WI38 (cell line): ENCODE results near the gene RGS7.

Experiments
- H3K4me3 ChIP-seq: 2 replicates; pipeline ENCODE4 v1.5.1; 2011; ENCODE audit warnings: low read depth, mild to moderate bottlenecking, control low read depth, low read length
- TF ChIP-seq, protein P1 (sequence below): IDR thresholded peaks from 2 replicates; pipeline ENCODE4 v1.5.1; 2012; ENCODE audit warnings: low read depth, mild to moderate bottlenecking, control low read depth, low read length

Gene RGS7

GRCh38 chr1:241022366-241022765 is 334.6 kb downstream of the RGS7 start:
- no peak overlapping the region for H3K4me3 ChIP-seq
- TF ChIP-seq, protein P1, sequence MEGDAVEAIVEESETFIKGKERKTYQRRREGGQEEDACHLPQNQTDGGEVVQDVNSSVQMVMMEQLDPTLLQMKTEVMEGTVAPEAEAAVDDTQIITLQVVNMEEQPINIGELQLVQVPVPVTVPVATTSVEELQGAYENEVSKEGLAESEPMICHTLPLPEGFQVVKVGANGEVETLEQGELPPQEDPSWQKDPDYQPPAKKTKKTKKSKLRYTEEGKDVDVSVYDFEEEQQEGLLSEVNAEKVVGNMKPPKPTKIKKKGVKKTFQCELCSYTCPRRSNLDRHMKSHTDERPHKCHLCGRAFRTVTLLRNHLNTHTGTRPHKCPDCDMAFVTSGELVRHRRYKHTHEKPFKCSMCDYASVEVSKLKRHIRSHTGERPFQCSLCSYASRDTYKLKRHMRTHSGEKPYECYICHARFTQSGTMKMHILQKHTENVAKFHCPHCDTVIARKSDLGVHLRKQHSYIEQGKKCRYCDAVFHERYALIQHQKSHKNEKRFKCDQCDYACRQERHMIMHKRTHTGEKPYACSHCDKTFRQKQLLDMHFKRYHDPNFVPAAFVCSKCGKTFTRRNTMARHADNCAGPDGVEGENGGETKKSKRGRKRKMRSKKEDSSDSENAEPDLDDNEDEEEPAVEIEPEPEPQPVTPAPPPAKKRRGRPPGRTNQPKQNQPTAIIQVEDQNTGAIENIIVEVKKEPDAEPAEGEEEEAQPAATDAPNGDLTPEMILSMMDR, result no peak

- TF ChIP-seq, protein P1, result no peak
- H3K4me3 ChIP-seq, result no peak overlapping the region
Observed at GRCh38 chr1:241020851-241021697, 335.9 kb downstream of the RGS7 start.

DNA sequence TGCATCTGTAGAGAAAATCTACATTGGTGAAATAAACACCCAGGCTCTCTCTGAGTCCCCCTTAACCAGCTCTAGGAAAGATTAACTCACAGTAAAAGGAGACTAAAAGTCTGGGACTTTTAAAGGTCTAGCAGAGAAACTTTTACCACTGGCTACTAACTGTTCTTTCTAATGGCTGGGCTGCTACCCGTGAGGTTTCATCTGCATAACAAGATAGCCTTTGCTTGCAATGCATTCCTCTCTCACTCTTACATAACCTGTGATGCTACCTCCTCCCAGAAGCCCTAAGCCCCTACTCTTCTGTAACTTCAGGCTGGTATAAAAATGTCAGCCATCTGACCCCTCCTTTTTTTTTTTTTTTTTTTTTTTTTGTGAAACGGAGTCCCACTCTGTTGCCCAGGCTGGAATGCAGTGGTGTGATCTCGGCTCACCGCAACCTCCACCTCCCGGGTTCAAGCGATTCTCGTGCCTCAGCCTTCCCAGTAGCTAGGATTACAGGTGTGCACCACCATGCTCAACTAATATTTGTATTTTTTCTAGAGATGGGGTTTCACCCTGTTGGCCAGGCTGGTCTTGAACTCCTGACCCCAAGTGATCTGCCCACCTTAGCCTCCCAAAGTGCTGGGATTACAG is 344.2 kb downstream of the RGS7 start:
- TF ChIP-seq, protein P1, result no peak
- no peak overlapping the region for H3K4me3 ChIP-seq

- TF ChIP-seq, protein P1, result no peak
- no peak overlapping the region for H3K4me3 ChIP-seq
Observed at GRCh38 chr1:241007668-241008067, 349.3 kb downstream of the RGS7 start.

DNA sequence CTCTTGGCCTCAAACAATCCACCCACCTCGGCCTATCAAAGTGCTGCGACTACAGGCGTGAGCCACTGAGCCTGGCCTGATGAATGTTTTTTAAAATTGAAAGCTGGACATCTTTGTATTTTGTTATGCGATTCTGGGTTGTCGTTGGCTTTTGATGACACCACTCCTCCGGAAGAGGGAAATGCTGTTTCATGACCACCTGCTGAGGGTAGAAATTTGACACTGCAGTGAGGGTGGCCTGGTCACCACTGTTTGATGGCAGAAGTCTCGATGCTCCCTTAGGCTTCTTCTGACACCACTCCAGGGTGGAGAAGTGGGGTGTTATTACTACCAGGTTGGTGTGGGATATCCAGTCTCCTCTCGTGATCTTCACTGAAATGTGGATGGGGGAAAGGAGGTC is 357.2 kb downstream of the RGS7 start:
- TF ChIP-seq, protein P1, result no peak
- H3K4me3 ChIP-seq, result no peak overlapping the region

GRCh38 chr1:240998441-240999015 is 358.5 kb downstream of the RGS7 start:
- TF ChIP-seq, protein P1, result no peak
- H3K4me3 ChIP-seq, result no peak overlapping the region

GRCh38 chr1:240998024-240998423 is 359.0 kb downstream of the RGS7 start:
- TF ChIP-seq, protein P1, result no peak
- peak overlapping the region; percentile 14; the same call in 1 of the 2 replicates for H3K4me3 ChIP-seq
